ENCODE results near the gene ZBTB9.

ZBTB9 gene

DNA sequence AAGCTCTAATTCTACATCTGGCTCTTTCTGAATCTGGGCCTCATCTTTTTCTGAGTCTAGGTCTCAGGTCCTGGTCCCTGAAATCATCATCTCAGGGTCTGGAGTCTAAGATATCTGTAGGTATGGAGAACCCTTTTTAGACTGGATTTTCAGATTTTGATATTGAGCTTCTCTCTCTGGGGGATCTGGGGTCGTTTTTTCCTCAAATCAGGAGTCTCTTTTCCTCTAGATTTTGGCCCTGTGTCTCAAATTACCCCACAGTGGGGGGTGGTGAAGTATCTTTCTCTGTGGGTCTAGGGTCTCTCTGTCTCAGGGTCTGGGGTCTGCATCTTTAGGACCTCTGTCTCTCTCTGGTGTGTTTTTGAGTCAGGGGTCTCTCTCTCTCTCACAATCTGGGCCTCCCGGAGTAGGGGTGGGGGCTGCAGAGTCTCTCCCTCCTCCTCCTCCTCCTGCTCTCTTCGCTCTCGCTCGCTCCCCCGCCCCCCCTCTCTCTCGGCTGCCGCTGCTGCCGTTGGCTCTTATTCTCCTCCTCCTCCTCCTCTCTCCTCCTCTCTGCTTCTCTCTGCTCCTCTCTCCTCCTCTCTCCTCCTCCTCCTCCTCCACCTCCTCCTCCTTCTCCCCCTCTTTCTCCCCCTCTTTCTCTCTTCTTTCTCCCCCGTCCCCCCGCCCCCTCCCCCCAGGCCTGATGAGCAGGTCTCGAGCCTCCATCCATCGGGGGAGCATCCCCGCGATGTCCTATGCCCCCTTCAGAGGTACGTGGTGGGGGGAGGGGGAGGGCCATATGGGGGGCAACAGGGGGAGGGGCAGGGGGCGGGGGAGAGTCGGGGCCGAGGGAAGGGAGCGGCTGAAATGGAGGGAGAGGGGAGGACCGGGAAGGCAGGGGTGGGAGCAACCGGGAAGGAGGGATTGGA lies 34.5 kb upstream of the ZBTB9 start, which contains the start of gene SYNGAP1:
SYNGAP1 (plus strand) TSS at position 486 of the 911 bp plus-strand sequence; CDS start at position 686, 200 bp downstream.
- DNase-seq (ENCODE audit: low read depth in 2 of 2), result peak in 1 of 2 donors; percentile 51

GRCh38 chr6:33420491-33421343 lies 33.7 kb upstream of the ZBTB9 start:
- no peak for DNase-seq (ENCODE audit: low read depth in 2 of 2)

DNA sequence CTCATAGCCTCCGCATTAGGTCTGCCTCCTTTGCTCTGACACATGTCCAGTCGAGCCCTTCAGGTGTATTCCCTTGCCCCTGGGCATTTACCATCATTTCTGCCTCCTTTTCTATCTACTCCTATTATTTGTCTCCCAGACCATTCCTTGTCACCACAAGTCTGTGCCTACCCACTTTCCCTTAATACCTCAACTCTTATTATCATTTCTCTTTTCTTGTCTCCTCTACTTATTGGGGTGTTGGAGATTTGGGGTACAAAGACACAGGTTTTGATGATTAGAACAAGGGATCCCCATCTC lies 33.1 kb upstream of the ZBTB9 start:
- no peak for DNase-seq (ENCODE audit: low read depth in 2 of 2)

GRCh38 chr6:33423777-33424176 lies 30.6 kb upstream of the ZBTB9 start:
- no peak for DNase-seq (ENCODE audit: low read depth in 2 of 2)

DNA sequence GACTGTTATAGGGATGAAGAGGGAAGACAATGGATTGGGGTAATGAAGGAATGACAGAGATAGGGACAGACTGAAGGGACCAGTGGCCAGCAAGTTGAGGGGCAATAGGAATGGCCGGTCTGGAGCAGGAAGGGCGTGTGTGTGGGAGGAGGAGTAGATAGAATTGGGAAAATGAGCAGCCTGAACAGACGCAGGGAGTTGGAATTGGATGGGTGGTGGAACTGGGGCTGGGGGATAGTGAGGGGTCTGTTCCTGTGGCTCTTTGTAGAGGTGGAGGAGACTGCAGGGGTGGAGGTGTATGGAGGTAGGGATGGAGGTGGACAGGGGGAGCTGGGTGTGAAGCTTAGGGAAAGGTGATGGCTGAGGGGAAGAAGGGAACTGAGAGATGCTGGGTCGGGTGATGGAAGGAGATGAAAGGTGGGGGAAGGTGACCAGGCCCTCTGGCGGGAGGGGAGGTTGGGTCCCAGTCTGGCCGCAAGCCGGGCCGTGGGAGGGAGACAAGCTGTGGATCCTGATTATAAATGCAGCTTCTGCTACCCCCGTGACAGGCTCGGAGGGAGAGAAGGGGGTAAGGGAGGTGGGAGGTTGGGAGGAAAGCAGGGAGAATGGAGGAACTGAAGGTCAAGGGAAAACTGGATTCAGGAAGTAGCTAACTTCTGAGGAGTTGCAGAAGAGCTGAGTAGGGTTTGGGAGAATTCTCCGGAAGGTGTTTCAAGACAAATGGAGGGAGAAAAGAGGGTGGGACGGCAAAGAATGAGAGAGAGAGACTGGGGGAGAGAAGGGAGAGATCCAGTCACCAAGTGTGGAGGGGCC lies 29.3 kb upstream of the ZBTB9 start:
- DNase-seq (ENCODE audit: low read depth in 2 of 2), result no peak

DNA sequence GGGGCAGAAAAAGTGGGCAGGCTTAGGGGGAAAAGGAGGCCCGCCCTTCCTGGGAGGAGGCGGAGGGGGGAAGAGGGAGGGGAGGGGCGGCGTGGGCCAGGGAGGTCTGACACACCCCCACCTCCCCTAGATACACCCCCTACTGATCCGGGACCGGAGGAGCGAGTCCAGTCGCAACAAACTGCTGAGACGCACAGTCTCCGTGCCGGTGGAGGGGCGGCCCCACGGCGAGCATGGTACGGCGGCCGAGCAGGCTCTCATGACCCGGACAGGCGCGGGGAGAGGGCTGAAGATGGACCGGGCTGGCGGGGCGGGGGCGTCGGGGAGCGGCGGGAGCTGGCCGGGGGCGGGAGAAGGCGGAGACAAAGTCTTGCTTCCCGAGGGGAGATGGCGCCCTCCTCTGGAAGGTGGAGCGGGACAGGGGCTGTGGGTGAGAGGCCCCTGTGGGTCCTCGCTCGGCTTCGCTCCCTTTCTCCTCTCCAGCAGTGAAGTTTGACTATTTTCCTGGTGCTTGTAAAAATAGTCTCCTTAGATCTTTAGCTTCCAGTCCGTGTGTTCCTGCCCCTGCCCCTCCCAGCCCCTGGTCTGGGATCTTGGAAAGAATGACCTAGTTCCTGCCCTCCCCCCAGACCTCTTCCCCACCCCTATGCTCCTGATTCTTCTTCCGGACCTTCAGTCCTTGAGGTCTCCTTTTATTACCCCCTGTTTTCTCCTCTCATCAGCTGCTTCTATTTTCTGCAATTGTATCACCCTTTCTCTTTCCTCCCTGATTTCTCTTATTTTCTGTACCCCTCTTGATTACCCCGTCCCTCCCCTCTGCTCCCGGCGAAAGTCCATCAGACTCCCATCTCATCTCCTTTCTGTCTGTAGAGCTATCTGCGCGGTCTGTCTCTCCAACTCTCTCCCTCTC lies 28.5 kb upstream of the ZBTB9 start:
- peak; percentile 72 to 75 for DNase-seq (ENCODE audit: low read depth in 2 of 2)

- no peak for DNase-seq (ENCODE audit: low read depth in 2 of 2)
Measured at GRCh38 chr6:33426590-33427511, 27.5 kb upstream of the ZBTB9 start.

GRCh38 chr6:33427585-33428223 lies 26.7 kb upstream of the ZBTB9 start:
- peak; percentile 63 to 66 for DNase-seq (ENCODE audit: low read depth in 2 of 2)

DNA sequence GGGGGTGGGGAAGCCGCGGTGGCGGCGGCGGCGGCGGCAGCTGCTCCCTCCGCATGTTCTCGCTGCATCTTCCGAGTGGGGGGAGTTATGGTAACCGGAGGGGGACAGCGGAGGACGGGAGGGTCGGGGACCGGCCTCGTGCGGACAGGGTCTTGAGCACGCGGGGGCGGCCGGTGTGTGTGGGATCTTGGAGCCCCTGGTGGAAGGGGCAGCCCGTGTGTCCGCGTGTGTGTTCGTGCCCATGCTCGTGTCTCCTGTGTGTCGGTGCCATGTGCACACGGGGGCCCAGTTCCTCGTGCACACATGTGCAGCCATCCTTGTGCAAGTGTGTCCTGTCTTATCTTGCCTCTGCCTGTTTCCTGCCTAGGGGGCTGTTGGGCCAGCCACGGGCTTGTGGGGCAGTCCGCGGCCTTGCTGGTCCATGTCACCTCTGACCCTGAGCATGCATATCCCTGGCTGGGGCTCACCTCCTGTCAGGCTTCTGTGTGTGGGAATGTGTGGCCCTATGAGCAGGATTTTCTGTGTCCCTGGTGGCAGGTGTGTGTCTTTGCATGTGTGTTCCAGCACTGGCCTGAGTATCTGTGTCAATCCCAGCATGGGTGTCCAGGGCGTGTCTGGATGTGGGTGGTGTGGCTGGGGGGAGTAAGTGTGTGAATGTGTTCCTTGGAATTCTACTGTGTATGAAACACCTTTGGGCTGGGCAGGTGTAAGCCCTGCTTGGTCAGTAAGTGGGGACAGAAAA lies 26.0 kb upstream of the ZBTB9 start:
- DNase-seq (ENCODE audit: low read depth in 2 of 2), result no peak

DNA sequence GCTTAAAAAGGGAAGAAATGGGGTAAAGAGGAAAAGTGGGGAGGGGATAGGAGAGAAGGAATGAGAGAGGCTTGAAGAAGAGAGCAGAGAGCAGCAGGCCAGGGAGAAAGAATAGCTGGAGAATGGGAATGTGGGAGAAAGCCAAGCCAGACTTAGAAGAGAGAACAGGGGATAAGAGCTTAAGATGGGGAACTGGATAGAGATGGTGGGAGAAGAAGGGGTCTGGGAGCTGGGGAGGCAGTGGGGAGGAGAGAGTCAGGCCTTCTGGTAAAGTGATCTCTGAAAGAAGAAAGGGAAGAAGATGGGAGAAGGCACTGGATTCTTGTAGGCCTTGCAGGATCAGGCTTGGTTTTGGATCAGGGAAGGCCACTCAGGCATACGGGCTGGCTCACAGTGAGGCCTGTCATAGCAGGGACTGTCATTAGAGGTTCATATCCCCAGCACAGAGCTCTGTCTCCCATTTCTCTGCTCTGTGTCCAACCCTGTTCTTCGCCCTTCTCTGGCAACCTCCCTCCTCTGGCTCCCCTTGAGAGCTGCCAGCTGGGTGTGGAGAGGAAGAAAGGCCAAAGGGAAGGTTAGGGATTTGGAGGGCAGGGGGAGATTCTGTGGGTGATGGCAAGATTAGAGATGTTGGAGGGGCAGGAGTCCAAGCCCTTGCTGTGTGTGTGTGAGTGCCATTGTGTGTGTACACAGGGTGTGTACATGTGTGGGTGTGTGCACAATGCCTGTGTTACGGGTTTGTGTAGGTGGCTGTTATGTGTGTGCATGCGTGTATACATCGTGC lies 25.2 kb upstream of the ZBTB9 start:
- no peak for DNase-seq (ENCODE audit: low read depth in 2 of 2)

GRCh38 chr6:33429750-33430052 lies 24.7 kb upstream of the ZBTB9 start:
- no peak for DNase-seq (ENCODE audit: low read depth in 2 of 2)

GRCh38 chr6:33430334-33430733 lies 24.0 kb upstream of the ZBTB9 start:
- no peak for DNase-seq (ENCODE audit: low read depth in 2 of 2)

GRCh38 chr6:33430991-33431879 lies 23.1 kb upstream of the ZBTB9 start:
- DNase-seq (ENCODE audit: low read depth in 2 of 2), result peak; percentile 63 to 67

GRCh38 chr6:33431880-33432541 lies 22.4 kb upstream of the ZBTB9 start:
- no peak for DNase-seq (ENCODE audit: low read depth in 2 of 2)

DNA sequence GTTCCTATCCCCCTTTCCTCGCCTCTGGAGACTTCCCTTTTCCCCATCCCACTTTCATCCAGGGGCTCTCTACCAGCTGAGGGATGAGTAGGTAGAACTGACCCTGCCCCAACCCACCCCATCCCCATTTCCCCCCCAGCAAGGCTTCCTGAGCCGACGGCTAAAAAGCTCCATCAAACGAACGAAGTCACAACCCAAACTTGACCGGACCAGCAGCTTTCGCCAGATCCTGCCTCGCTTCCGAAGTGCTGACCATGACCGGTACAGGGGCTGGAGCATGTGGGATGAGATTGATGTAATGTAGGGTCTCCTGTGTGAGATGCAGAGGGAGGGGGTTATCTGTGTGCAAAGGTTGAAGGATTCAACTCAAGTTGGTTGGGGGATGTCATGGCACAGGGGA lies 21.8 kb upstream of the ZBTB9 start:
- DNase-seq (ENCODE audit: low read depth in 2 of 2), result no peak

DNA sequence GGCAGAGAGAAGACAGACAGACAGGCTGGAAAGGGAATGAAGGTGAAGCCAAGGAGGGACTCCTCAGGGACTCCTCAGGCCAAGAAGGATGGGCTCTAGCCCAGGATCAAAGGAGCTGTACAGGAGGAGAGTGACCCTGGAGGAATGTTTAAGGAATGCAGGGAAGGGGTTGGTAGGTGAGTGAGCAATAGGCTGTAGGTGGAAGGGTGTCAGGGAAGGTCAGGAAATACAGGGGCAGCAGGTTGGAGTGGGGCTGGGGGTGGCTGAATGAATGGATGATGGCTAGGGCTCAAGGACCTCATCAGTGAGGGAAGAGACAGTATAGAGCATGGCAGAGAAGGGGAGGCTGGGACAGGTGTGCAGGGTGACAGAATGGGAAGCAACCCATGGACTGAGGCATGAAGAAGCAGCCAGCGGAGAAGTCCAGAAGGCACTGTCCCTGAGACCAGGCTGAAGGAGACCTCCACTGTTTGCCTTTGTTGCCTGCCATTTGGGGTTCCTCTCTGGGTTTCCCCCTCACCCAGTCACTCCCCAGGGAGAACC lies 21.3 kb upstream of the ZBTB9 start:
- DNase-seq (ENCODE audit: low read depth in 2 of 2), result no peak
